ENCODE data around the gene SLC7A11.

GRCh38 chr4:138188406-138189084, 53.6 kb downstream of the SLC7A11 start:
- TF ChIP-seq, protein P1, sequence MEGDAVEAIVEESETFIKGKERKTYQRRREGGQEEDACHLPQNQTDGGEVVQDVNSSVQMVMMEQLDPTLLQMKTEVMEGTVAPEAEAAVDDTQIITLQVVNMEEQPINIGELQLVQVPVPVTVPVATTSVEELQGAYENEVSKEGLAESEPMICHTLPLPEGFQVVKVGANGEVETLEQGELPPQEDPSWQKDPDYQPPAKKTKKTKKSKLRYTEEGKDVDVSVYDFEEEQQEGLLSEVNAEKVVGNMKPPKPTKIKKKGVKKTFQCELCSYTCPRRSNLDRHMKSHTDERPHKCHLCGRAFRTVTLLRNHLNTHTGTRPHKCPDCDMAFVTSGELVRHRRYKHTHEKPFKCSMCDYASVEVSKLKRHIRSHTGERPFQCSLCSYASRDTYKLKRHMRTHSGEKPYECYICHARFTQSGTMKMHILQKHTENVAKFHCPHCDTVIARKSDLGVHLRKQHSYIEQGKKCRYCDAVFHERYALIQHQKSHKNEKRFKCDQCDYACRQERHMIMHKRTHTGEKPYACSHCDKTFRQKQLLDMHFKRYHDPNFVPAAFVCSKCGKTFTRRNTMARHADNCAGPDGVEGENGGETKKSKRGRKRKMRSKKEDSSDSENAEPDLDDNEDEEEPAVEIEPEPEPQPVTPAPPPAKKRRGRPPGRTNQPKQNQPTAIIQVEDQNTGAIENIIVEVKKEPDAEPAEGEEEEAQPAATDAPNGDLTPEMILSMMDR (IDR thresholded peaks at IDR 0.05; ENCODE audit: poor library complexity, severe bottlenecking): no peak
- TF ChIP-seq EZH2 (IDR thresholded peaks at IDR 0.05; ENCODE audit: borderline replicate concordance, insufficient read depth, low read length, poor library complexity, severe bottlenecking): no peak
